HepG2 (cell line): ENCODE measurements around the gene WSCD1. TPM values are rescaled to one million over a fixed set of nuclear protein-coding genes. Genes with fewer than 3 reads are reported as not detected.
A peak's percentile ranks its signal among the peaks of the same experiment; 100 is the strongest.

Experiments
- ATAC-seq: fragments of 200-7000 bp; cut with Tn5 transposase; 3 replicates; pipeline ENCODE4 v1.9.1; 2020; ENCODE audit warnings: mild to moderate bottlenecking, moderate library complexity
- BruUV-seq: library from RNA; stranded (reverse); fragments of 400-500 nt; replicated peaks from 2 replicates; lab custom pipeline; 2021; lab: Mats Ljungman, UMichigan
- CTCF ChIA-PET: fragments of 300-600 bp; formaldehyde crosslinking; extraction: SDS; loops from one replicate; lab custom pipeline; 2021; ENCODE audit warnings: low total read pairs, inconsistent platforms, low intra/inter-chr PET ratio; lab: Yijun Ruan, JAX
- POLR2A ChIA-PET: fragments of 350-600 bp; sonication (Branson Sonifier 250); formaldehyde crosslinking; loops from one replicate; lab custom pipeline; 2020; ENCODE audit warnings: antibody characterized with exemption, inconsistent platforms; lab: Yijun Ruan, JAX
- DNase-seq: peaks from one replicate; pipeline ENCODE4 v3.0.0-alpha.2; 2015; ENCODE audit warnings: low spot score
- FAIRE-seq: peaks from 3 replicates; lab custom pipeline; 2011; peaks lifted over from hg19 to GRCh38; lab: Jason Lieb, UNC
- H2AFZ ChIP-seq: one replicate; pipeline ENCODE4 v1.6.1; 2011; ENCODE audit warnings: low read length, inconsistent platforms
- H3K27ac ChIP-seq: fragments of 300-600 bp; 3 replicates; pipeline ENCODE4 v1.8.0; 2011; ENCODE audit warnings: mixed run types, mild to moderate bottlenecking, mixed read lengths, low read length, inconsistent platforms; ENCODE audit not compliant: insufficient read depth; ENCODE audit errors: extremely low read length
- H3K27me3 ChIP-seq, 2 experiments: fragments of 200-600 bp in 1 of 2; 2 replicates in 1 of 2; 3 replicates in 1 of 2; pipeline versions ENCODE4 v1.6.0 to v1.8.0; 2011; ENCODE audit warnings: low read length in 2 of 2, mild to moderate bottlenecking in 2 of 2, moderate library complexity in 2 of 2, inconsistent platforms in 1 of 2; ENCODE audit not compliant: insufficient read depth in 2 of 2, control insufficient read depth in 1 of 2
- H3K36me3 ChIP-seq, 2 experiments: fragments of 200-600 bp in 1 of 2; replicated peaks in 1 of 2; 2 replicates in 1 of 2; 3 replicates in 1 of 2; pipeline versions ENCODE4 v1.5.1 to v1.8.0; 2011; ENCODE audit warnings: low read length in 2 of 2, inconsistent platforms in 1 of 2; ENCODE audit not compliant: insufficient read depth in 2 of 2, control insufficient read depth in 1 of 2
- H3K4me1 ChIP-seq: 2 replicates; pipeline ENCODE4 v1.5.1; 2012; ENCODE audit warnings: low read length, inconsistent platforms; ENCODE audit not compliant: insufficient read depth
- H3K4me2 ChIP-seq: 2 replicates; pipeline ENCODE4 v1.6.0; 2011; ENCODE audit warnings: low read depth, low read length, inconsistent platforms
- H3K4me3 ChIP-seq, 3 experiments: fragments of 200-600 bp in 1 of 3; sonication (generic), shearing (Covaris generic) in 1 of 3; replicated peaks in 1 of 3; 2 replicates each; pipeline ENCODE4 v1.5.1; 2011 to 2016; ENCODE audit warnings: low read length in 3 of 3, inconsistent platforms in 2 of 3, low read depth in 2 of 3, mild to moderate bottlenecking in 2 of 3, control low read depth in 1 of 3, mixed read lengths in 1 of 3; ENCODE audit not compliant: insufficient read depth in 1 of 3
- H3K79me2 ChIP-seq: one replicate; pipeline ENCODE4 v1.6.1; 2011; ENCODE audit warnings: low read length, inconsistent platforms; ENCODE audit not compliant: insufficient read depth
- H3K9ac ChIP-seq: 2 replicates; pipeline ENCODE4 v1.6.0; 2011; ENCODE audit warnings: mild to moderate bottlenecking, low read depth, low read length, inconsistent platforms; ENCODE audit not compliant: insufficient read depth
- H3K9me3 ChIP-seq: 2 replicates; pipeline ENCODE4 v1.5.1; 2012; ENCODE audit warnings: mild to moderate bottlenecking, low read length
- H4K20me1 ChIP-seq: 2 replicates; pipeline ENCODE4 v1.6.0; 2011; ENCODE audit warnings: inconsistent platforms, mild to moderate bottlenecking, low read length, moderate library complexity; ENCODE audit not compliant: insufficient read depth
- BCL6 ChIP-seq: IDR thresholded peaks from 2 replicates; pipeline ENCODE4 v1.6.1; 2016; ENCODE audit warnings: missing genetic modification reagents, missing compliant biosample characterization
- NR2F2 ChIP-seq: IDR thresholded peaks from 2 replicates; pipeline ENCODE4 v1.6.1; 2012; ENCODE audit warnings: low read depth, inconsistent platforms, borderline replicate concordance
- ZNF460 ChIP-seq: sonication (generic); formaldehyde crosslinking; IDR thresholded peaks from 2 replicates; pipeline ENCODE4 v1.5.1; 2020; ENCODE audit warnings: missing genetic modification reagents, mild to moderate bottlenecking, borderline replicate concordance
- ZNF768 ChIP-seq: sonication (generic); formaldehyde crosslinking; IDR thresholded peaks from 2 replicates; pipeline ENCODE4 v1.4.0; 2020; ENCODE audit warnings: missing genetic modification reagents
- ZSCAN9 ChIP-seq: IDR thresholded peaks from 2 replicates; pipeline ENCODE4 v1.6.1; 2016; ENCODE audit warnings: borderline replicate concordance
- WGBS: methylation state at CpG from one replicate; pipeline ENCODE4 v1.1.6; 2017; ENCODE audit warnings: low lambda C conversion rate; 5-methylcytosine and 5-hydroxymethylcytosine counted together
- in situ Hi-C: cut with HindIII; loops from 2 replicates; pipeline ENCODE4 v1.10.0; 2017; ENCODE audit warnings: low pct_unique_long_range_greater_than_20kb; ENCODE audit not compliant: extremely low pct_ligation_motif_present
- intact Hi-C: fragments of 100-400 bp; cut with micrococcal nuclease; formaldehyde crosslinking; loops from one replicate; pipeline ENCODE4 v1.10.0; 2022; ENCODE audit not compliant: unreplicated experiment
- polyA plus RNA-seq, 8 experiments: library from polyadenylated mRNA; depleted of rRNA in 3 of 8; stranded (reverse) in 7 of 8; unstranded in 1 of 8; fragments of >200 nt; fragmentation: Illumina TruSeq in 4 of 8; extraction: Trizol in 4 of 8; gene quantifications; 2 replicates each; pipeline versions ENCODE4 v1.2.1 to v1.2.3, GENCODE V29; 2011 to 2016; ENCODE audit warnings: low read depth in 4 of 8, missing spikeins in 1 of 8, mixed read lengths in 1 of 8; ENCODE audit not compliant: insufficient read depth in 1 of 8
- total RNA-seq, 5 experiments: library from RNA; depleted of rRNA; stranded (reverse); fragments of >200 nt; fragmentation: Illumina TruSeq; extraction: Trizol; gene quantifications; 2 replicates each; pipeline ENCODE4 v1.2.3, GENCODE V29; 2016; ENCODE audit warnings: low read depth in 1 of 5
- TF ChIP-seq, protein P1 (sequence below): sonication (generic); formaldehyde crosslinking; IDR thresholded peaks from 2 replicates; pipeline ENCODE4 v1.4.0; 2020; ENCODE audit warnings: missing genetic modification reagents, borderline replicate concordance
- TF ChIP-seq, protein P2 (sequence below): fragments of 450-650 bp; IDR thresholded peaks from 2 replicates; pipeline ENCODE4 v1.6.1; 2016
- TF ChIP-seq, protein P3 (sequence below): sonication (generic); formaldehyde crosslinking; IDR thresholded peaks from 2 replicates; pipeline ENCODE4 v1.5.0; 2020; ENCODE audit warnings: missing genetic modification reagents

Gene WSCD1
- total and polyA plus RNA-seq, 2 of the 13 experiments (the other 11 are each of a cell fraction or from before 2014, with no cell fraction given): 0.24 to 2.7 TPM

DNA sequence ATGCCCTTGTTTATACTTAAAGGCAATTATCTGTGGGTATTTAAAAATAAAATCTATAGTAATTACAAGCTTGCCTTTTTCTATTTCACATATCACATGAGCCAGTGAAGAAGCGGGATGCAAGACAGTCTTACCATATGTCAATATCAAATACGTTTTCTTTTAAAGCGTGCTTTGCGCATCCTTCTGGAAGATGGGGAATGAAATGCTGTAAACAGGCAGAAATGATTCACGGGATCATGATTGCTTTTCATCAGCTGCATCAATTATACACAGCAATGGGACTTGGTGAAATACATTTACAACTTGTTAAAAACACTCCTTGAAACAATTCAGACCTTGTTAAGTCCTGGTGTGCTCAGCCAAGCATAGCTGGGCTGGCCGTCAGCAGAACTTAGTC, 72.5 kb downstream of the WSCD1 start (continued):
- TF ChIP-seq, protein P1, sequence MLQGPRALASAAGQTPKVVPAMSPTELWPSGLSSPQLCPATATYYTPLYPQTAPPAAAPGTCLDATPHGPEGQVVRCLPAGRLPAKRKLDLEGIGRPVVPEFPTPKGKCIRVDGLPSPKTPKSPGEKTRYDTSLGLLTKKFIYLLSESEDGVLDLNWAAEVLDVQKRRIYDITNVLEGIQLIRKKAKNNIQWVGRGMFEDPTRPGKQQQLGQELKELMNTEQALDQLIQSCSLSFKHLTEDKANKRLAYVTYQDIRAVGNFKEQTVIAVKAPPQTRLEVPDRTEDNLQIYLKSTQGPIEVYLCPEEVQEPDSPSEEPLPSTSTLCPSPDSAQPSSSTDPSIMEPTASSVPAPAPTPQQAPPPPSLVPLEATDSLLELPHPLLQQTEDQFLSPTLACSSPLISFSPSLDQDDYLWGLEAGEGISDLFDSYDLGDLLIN (CRISPR knock-in tag): no peak
- TF ChIP-seq ZNF460: no peak
- TF ChIP-seq BCL6: no peak
- TF ChIP-seq NR2F2: no peak
- TF ChIP-seq ZSCAN9 (CRISPR knock-in tag): no peak

DNA sequence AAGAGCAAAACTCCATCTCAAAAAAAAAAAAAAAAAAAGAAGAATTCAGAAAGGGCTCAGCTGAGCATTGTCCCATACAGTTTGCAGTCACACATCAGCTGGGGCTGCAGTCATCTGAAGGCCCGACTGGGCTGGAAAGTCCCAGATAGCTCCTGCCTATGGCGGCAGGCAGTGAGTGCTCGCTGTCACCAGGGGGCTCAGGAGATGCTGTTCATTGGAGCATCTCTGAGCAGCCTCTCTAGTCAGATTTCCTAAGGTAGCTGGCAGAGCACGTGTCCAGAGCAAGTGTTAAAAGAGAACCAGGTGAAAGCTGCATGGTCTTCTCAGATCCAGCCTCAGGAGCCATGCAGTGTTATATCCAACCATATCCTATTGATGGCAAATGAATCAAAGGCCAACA, 75.8 kb downstream of the WSCD1 start:
- ATAC-seq (no peak), DNase-seq (no peak), FAIRE-seq (no peak)
- in situ Hi-C loops: no loop called here
- H3K4me3 ChIP-seq: no peak overlapping the region
- intact Hi-C loops: no loop called here
- H3K9ac ChIP-seq: no peak overlapping the region
- ChIA-PET CTCF (no interaction called here), POLR2A (no interaction called here)
- H3K36me3 ChIP-seq: no peaks in the 10 kb centered on the region
- H3K27ac ChIP-seq: no peak overlapping the region
- TF ChIP-seq, protein P2, sequence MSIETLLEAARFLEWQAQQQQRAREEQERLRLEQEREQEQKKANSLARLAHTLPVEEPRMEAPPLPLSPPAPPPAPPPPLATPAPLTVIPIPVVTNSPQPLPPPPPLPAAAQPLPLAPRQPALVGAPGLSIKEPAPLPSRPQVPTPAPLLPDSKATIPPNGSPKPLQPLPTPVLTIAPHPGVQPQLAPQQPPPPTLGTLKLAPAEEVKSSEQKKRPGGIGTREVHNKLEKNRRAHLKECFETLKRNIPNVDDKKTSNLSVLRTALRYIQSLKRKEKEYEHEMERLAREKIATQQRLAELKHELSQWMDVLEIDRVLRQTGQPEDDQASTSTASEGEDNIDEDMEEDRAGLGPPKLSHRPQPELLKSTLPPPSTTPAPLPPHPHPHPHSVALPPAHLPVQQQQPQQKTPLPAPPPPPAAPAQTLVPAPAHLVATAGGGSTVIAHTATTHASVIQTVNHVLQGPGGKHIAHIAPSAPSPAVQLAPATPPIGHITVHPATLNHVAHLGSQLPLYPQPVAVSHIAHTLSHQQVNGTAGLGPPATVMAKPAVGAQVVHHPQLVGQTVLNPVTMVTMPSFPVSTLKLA: peak; percentile 65
- peak; percentile 38; the same call in 1 of the 2 replicates for TF ChIP-seq ZNF768 (CRISPR knock-in tag)
- TF ChIP-seq, protein P3, sequence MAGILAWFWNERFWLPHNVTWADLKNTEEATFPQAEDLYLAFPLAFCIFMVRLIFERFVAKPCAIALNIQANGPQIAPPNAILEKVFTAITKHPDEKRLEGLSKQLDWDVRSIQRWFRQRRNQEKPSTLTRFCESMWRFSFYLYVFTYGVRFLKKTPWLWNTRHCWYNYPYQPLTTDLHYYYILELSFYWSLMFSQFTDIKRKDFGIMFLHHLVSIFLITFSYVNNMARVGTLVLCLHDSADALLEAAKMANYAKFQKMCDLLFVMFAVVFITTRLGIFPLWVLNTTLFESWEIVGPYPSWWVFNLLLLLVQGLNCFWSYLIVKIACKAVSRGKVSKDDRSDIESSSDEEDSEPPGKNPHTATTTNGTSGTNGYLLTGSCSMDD (CRISPR knock-in tag): no peak
- no peak overlapping the region for H3K4me2 ChIP-seq
- 0% methylated on average over 1 of the region's 4 CpGs for WGBS
- no peaks in the 10 kb centered on the region for H3K9me3 ChIP-seq
- no peaks in the 10 kb centered on the region; a peak in 1 of 5 replicates for H3K27me3 ChIP-seq
- no peaks in the 10 kb centered on the region for H4K20me1 ChIP-seq
- H3K4me1 ChIP-seq: no peaks in the 10 kb centered on the region
- BruUV-seq: no TSS peak
- H3K79me2 ChIP-seq: no peaks in the 10 kb centered on the region
- no peak overlapping the region for H2AFZ ChIP-seq
